ENCODE measurements around the gene TMIE.
A peak's percentile ranks its signal among the peaks of the same experiment; 100 is the strongest.
"Not testable (repeated sequence)": the region's sequence is repeated elsewhere in the genome, so short reads cannot be mapped to it uniquely, and the experiment has no call there.

Gene TMIE

GRCh38 chr3:46690798-46691197 lies 10.4 kb upstream of the TMIE start:
- no peak for DNase-seq

- no peak for DNase-seq
Observed at GRCh38 chr3:46692566-46692990, 8.6 kb upstream of the TMIE start.

GRCh38 chr3:46693038-46693891 lies 7.9 kb upstream of the TMIE start, which contains the start of gene ALS2CL:
Gene ALS2CL (minus strand): TSS chr3:46693679. CDS start chr3:46689440, 4,239 bp downstream.
- DNase-seq = peak; percentile 28

- DNase-seq = no peak
Observed at GRCh38 chr3:46693892-46694226, 7.3 kb upstream of the TMIE start.

GRCh38 chr3:46694520-46694919 lies 6.7 kb upstream of the TMIE start:
- no peak for DNase-seq

- peak; percentile 3 for DNase-seq
Observed at GRCh38 chr3:46695177-46695961, 5.8 kb upstream of the TMIE start.

GRCh38 chr3:46695962-46696894 lies 5.0 kb upstream of the TMIE start:
- DNase-seq = no peak

GRCh38 chr3:46699676-46700523 lies 1.3 kb upstream of the TMIE start:
- DNase-seq = no peak

- DNase-seq = peak; percentile 39
Observed at GRCh38 chr3:46700772-46701171, 420 bp upstream of the TMIE start.

- DNase-seq = no peak
Observed at GRCh38 chr3:46702246-46703012, 1.2 kb downstream of the TMIE start.

- DNase-seq = no peak
Observed at GRCh38 chr3:46703013-46703520, 1.9 kb downstream of the TMIE start.

GRCh38 chr3:46704346-46704745 lies 3.2 kb downstream of the TMIE start:
- DNase-seq = not testable (repeated sequence)

GRCh38 chr3:46705022-46705530 lies 3.9 kb downstream of the TMIE start:
- peak; percentile 58 for DNase-seq

GRCh38 chr3:46705751-46706552 lies 4.8 kb downstream of the TMIE start:
- no peak for DNase-seq

- DNase-seq = no peak
Observed at GRCh38 chr3:46706771-46707582, 5.8 kb downstream of the TMIE start.

- no peak for DNase-seq
Observed at GRCh38 chr3:46707601-46708011, 6.4 kb downstream of the TMIE start.

GRCh38 chr3:46708401-46709156 lies 7.4 kb downstream of the TMIE start:
- DNase-seq = no peak

- no peak for DNase-seq
Observed at GRCh38 chr3:46709157-46709654, 8.0 kb downstream of the TMIE start.

All from NCI-H345 (cell line).